Breast epithelium (tissue), 4 donors: ENCODE results near the gene STXBP4. TPM values are rescaled to one million over a fixed set of nuclear protein-coding genes. Genes with fewer than 3 reads are reported as not detected.
"Not testable (repeated sequence)": the region's sequence is repeated elsewhere in the genome, so short reads cannot be mapped to it uniquely, and the experiment has no call there.

Experiments
- DNase-seq, 2 donors: peaks; one replicate each; pipeline ENCODE4 v3.0.0-alpha.2; 2019; ENCODE audit warnings: low spot score in 2 of 2
- H3K27ac ChIP-seq, 2 donors: fragments of 200-600 bp; sonication (generic) in 1 of 2; one replicate each; pipeline ENCODE4 v1.5.1; 2016 to 2019; ENCODE audit warnings: mild to moderate bottlenecking in 1 of 2
- H3K27me3 ChIP-seq, 2 donors: fragments of 200-600 bp; sonication (generic) in 1 of 2; one replicate each; pipeline versions ENCODE4 v1.5.1 to v1.6.0; 2017 to 2019; ENCODE audit warnings: control low read depth in 1 of 2, mild to moderate bottlenecking in 1 of 2
- H3K36me3 ChIP-seq: fragments of 200-600 bp; one replicate; pipeline ENCODE4 v1.5.1; 2019
- H3K4me1 ChIP-seq, 2 donors: fragments of 200-600 bp; sonication (generic); one replicate each; pipeline ENCODE4 v1.5.1; 2016 to 2019; ENCODE audit warnings: control low read depth in 1 of 2
- H3K4me3 ChIP-seq, 3 donors: fragments of 200-600 bp; sonication (generic); 1 replicate in 2 of 3; 2 replicates in 1 of 3; pipeline ENCODE4 v1.5.1; 2016 to 2019; ENCODE audit warnings: mild to moderate bottlenecking in 3 of 3, moderate library complexity in 2 of 3
- H3K9me3 ChIP-seq, 2 donors: fragments of 200-600 bp; sonication (generic) in 1 of 2; one replicate each; pipeline ENCODE4 v1.5.1; 2016 to 2019; ENCODE audit warnings: control low read depth in 1 of 2
- CTCF ChIP-seq, 3 donors: fragments of 450-650 bp; IDR thresholded peaks; one replicate each; pipeline ENCODE4 v1.5.1; 2016 to 2017; ENCODE audit warnings: antibody characterized with exemption in 3 of 3, mild to moderate bottlenecking in 3 of 3, moderate library complexity in 3 of 3
- POLR2A ChIP-seq: fragments of 450-650 bp; IDR thresholded peaks from one replicate; pipeline ENCODE4 v1.6.1; 2016; ENCODE audit warnings: antibody characterized with exemption, mild to moderate bottlenecking, moderate library complexity
- POLR2AphosphoS5 ChIP-seq, 3 donors: sonication (generic); formaldehyde crosslinking; IDR thresholded peaks; one replicate each; pipeline ENCODE4 v1.6.1; 2017; ENCODE audit warnings: antibody characterized with exemption in 3 of 3
- intact Hi-C: fragments of 100-400 bp; cut with DNase I; formaldehyde crosslinking; loops from one replicate; pipeline ENCODE4 v1.15.1; 2023; ENCODE audit warnings: low total_unique reads
- total RNA-seq, 3 donors: library from RNA; depleted of rRNA; stranded (reverse); fragments of >200 nt; gene quantifications; one replicate each; pipeline ENCODE4 v1.1.0, GENCODE V29; 2016

The STXBP4 gene
- total RNA-seq, 3 donors from 2014 or later, result 10.4 to 29.2 (median 20.2) TPM

DNA sequence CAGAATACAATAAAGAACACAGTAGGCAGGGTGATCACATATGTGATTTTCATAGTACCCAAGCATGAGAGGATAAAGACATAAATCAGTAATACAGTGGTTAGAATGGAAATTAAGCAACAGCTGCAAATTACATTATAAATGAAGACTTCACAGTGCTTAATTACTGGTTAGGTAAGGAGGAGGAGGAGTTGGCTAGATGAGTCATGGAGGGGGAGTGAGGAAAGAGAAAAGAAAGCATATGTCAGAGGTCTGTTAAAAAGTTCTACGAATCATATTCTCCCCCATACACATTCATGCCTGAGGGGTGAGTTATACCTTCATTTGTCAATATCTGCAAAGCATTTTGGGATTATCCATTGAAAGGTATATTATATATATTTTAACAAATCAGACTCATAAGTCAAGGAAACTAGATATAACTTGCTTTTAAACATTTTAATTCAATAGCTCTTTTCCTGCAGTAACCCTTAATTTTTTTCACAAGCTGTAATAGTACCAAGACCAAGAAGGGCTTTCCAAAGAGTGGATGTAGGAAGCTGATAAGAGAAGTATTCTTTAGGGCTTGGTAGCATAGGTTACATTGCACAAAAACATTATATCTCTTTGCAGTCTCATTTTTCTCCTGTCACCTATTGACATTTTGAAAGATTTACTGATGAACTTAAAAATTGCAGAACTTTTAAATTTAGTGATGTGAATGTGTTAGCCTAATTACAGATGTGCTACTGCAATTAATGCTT is 99.3 kb downstream of the STXBP4 start:
- Histone ChIP-seq H3K27me3 (no peaks in the 10 kb centered on the region), H3K9me3 (no peaks in the 10 kb centered on the region), H3K4me1 (no peaks in the 10 kb centered on the region), H3K36me3 (no peaks in the 10 kb centered on the region), H3K4me3 (no peak overlapping the region), H3K27ac (no peak overlapping the region)
- intact Hi-C loops, result no loop called here
- TF ChIP-seq POLR2A (no peak), CTCF (IDR thresholded peaks at IDR 0.05) (no peak), POLR2AphosphoS5 (IDR thresholded peaks at IDR 0.05) (no peak)
- no peak for DNase-seq

DNA sequence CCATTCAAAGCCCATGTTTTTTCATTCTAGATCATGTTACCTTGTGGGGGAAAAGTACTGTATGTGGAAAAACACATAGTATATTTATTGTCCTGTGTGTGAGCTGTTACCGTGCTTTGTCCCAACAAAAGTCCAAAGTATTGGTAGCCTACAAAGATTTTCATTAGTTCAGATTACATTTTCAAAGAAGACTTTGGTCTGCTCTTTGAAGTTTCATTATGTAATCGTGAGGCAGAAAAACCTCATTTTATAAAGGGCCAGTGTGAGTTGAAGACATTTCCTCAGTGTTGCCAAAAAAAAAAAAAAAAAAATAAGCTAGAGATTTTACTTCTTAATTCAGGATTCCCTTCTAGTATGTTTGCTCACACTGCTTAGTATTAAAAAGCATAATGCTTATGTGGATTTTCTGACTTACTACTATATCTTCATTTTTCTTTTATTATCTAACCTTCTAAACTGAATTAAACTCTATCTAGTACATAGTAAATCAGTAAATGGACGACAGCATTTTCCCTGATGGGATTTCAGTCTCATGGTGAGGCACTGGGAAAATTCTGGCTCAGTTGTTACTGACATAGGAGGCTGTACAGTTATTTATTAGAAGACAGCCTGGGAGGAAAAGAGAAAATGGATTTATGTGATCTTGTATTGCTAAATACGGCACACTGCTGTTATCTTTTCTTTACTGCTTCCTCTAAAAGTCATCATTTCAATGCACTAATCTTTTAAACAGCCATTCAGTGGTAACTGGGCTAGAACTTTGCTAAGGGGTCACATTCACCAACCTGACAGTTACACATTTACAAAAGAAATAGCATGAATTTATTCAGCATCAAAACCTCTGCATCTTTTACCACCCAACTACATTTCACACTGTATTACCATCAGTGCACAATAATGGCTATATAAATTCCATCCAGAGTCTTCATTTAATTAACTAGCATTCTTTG is 100.6 kb downstream of the STXBP4 start:
- TF ChIP-seq POLR2AphosphoS5 (IDR thresholded peaks at IDR 0.05) (no peak), POLR2A (no peak), CTCF (IDR thresholded peaks at IDR 0.05) (no peak)
- DNase-seq, result no peak
- no peaks in the 10 kb centered on the region for H3K9me3 ChIP-seq
- intact Hi-C loops, result no loop called here
- H3K4me1 ChIP-seq, result no peaks in the 10 kb centered on the region
- no peaks in the 10 kb centered on the region for H3K27me3 ChIP-seq
- H3K4me3 ChIP-seq, result no peak overlapping the region
- no peak overlapping the region for H3K27ac ChIP-seq
- no peaks in the 10 kb centered on the region for H3K36me3 ChIP-seq

DNA sequence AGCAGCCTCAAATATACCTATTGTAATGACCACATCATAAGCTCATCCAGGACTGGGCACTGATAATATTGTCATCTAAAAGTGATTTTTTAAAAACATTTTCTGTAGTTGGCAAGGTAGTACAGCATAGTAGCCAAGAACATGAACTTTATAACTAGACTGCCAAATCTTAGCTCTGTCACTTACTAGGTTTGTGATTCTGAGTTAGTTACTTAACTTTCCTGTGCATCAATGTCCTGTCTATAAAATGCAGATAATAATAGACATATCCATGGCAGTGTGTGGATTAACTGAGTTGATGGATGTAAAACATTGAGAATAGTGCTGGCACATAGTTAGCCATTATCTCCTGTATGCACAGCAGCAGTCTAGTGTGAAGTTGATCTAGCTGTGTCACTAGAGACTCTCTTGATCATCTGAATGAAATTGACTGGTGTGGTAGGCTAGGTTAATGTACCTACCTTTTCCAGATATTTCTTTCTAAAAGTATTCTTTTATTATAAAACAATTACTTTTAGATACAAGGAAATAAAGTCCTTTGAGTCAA is 101.5 kb downstream of the STXBP4 start:
- Histone ChIP-seq H3K27ac (no peak overlapping the region), H3K36me3 (no peaks in the 10 kb centered on the region), H3K27me3 (no peaks in the 10 kb centered on the region), H3K4me3 (no peak overlapping the region), H3K9me3 (no peaks in the 10 kb centered on the region), H3K4me1 (no peaks in the 10 kb centered on the region)
- intact Hi-C loops, result no loop called here
- TF ChIP-seq CTCF (IDR thresholded peaks at IDR 0.05) (no peak), POLR2AphosphoS5 (IDR thresholded peaks at IDR 0.05) (no peak), POLR2A (no peak)
- DNase-seq, result no peak

- TF ChIP-seq CTCF (IDR thresholded peaks at IDR 0.05) (no peak), POLR2AphosphoS5 (IDR thresholded peaks at IDR 0.05) (no peak)
Measured at GRCh38 chr17:55072898-55073297, 104.3 kb downstream of the STXBP4 start.

DNA sequence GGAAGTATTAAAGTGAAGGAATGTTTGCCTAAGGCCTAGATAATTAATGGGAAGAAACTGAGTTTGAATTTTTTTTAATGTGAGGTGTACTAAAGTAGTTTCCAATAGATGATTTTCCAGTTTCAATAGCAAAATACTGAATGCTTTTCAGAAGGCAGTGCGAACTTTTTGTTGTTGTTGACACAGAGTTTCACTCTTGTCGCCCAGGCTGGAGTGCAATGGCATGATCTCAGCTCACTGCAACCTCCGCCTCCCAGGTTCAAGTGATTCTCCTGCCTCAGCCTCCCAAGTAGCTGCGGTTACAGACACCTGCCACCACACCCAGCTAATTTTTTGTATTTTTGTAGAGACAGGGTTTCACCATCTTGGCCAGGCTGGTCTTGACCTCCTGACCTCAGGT is 104.9 kb downstream of the STXBP4 start:
- H3K36me3 ChIP-seq, DNase-seq, H3K27ac ChIP-seq, H3K4me1 ChIP-seq, H3K9me3 ChIP-seq, H3K4me3 ChIP-seq, H3K27me3 ChIP-seq, intact Hi-C loops: not testable (repeated sequence)

More at GRCh38 chr17:55072898-55073297, 104.3 kb downstream of the STXBP4 start:
- Histone ChIP-seq H3K27ac (no peak overlapping the region), H3K4me3 (no peak overlapping the region), H3K27me3 (no peaks in the 10 kb centered on the region), H3K4me1 (no peaks in the 10 kb centered on the region), H3K9me3 (no peaks in the 10 kb centered on the region), H3K36me3 (no peaks in the 10 kb centered on the region)
- no peak for DNase-seq
- intact Hi-C loops, result no loop called here
